WI38 (cell line): ENCODE results near the gene THSD4.

ENCODE experiments used
- H3K4me3 ChIP-seq: 2 replicates; pipeline ENCODE4 v1.5.1; 2011; ENCODE audit warnings: low read depth, mild to moderate bottlenecking, control low read depth, low read length
- CTCF ChIP-seq: IDR thresholded peaks from 2 replicates; pipeline ENCODE4 v1.5.1; 2012; ENCODE audit warnings: low read depth, mild to moderate bottlenecking, control low read depth, low read length

Gene THSD4

GRCh38 chr15:71756599-71757352, 641.5 kb downstream of the THSD4 start:
- H3K4me3 ChIP-seq: no peak overlapping the region
- TF ChIP-seq CTCF: no peak

- no peak overlapping the region for H3K4me3 ChIP-seq
- TF ChIP-seq CTCF: no peak
Observed at GRCh38 chr15:71757741-71758530, 642.7 kb downstream of the THSD4 start.

- TF ChIP-seq CTCF: no peak
- H3K4me3 ChIP-seq: no peak overlapping the region
Observed at GRCh38 chr15:71758711-71759110, 643.4 kb downstream of the THSD4 start.

- no peak for TF ChIP-seq CTCF
- no peak overlapping the region for H3K4me3 ChIP-seq
Observed at GRCh38 chr15:71760852-71761251, 645.6 kb downstream of the THSD4 start.

- TF ChIP-seq CTCF: no peak
- no peak overlapping the region for H3K4me3 ChIP-seq
Observed at GRCh38 chr15:71761649-71762048, 646.4 kb downstream of the THSD4 start.

GRCh38 chr15:71768184-71768583, 652.9 kb downstream of the THSD4 start:
- no peak overlapping the region for H3K4me3 ChIP-seq
- TF ChIP-seq CTCF: no peak

- H3K4me3 ChIP-seq: no peak overlapping the region
- TF ChIP-seq CTCF: no peak
Observed at GRCh38 chr15:71773206-71773859, 658.1 kb downstream of the THSD4 start.
